Neural progenitor cell (in vitro differentiated cells): ENCODE results near the gene UQCC2. TPM values are rescaled to one million over a fixed set of nuclear protein-coding genes. Genes with fewer than 3 reads are reported as not detected.
A peak's percentile ranks its signal among the peaks of the same experiment; 100 is the strongest.

Experiments
- DNase-seq: peaks from one replicate; pipeline ENCODE4 v3.0.0-alpha.2; 2016; ENCODE audit warnings: low spot score
- H2AFZ ChIP-seq: fragments of 200-600 bp; sonication (generic); replicated peaks from 2 replicates; pipeline ENCODE4 v1.6.1; 2016; ENCODE audit warnings: antibody characterized with exemption
- H3F3A ChIP-seq: fragments of 200-600 bp; sonication (generic); 2 replicates; pipeline ENCODE4 v1.6.1; 2016; ENCODE audit warnings: antibody characterized with exemption, low read depth
- H3K27ac ChIP-seq: fragments of 200-600 bp; sonication (generic); 2 replicates; pipeline ENCODE4 v1.5.1; 2016; ENCODE audit warnings: mild to moderate bottlenecking
- H3K27me3 ChIP-seq: fragments of 200-600 bp; sonication (generic); 2 replicates; pipeline ENCODE4 v1.6.1; 2016; ENCODE audit warnings: mild to moderate bottlenecking, moderate library complexity
- H3K36me3 ChIP-seq: fragments of 200-600 bp; sonication (generic); 2 replicates; pipeline ENCODE4 v1.5.1; 2016
- H3K4me1 ChIP-seq: fragments of 200-600 bp; sonication (generic); 2 replicates; pipeline ENCODE4 v1.6.1; 2016; ENCODE audit warnings: mixed run types
- H3K4me2 ChIP-seq: fragments of 200-600 bp; sonication (generic); 2 replicates; pipeline ENCODE4 v1.6.1; 2016
- H3K4me3 ChIP-seq: fragments of 200-600 bp; sonication (generic); 2 replicates; pipeline ENCODE4 v1.5.1; 2016
- H3K79me2 ChIP-seq: fragments of 200-600 bp; sonication (generic); 2 replicates; pipeline ENCODE4 v1.6.1; 2016; ENCODE audit warnings: low read depth
- H3K9ac ChIP-seq: fragments of 200-600 bp; sonication (generic); 2 replicates; pipeline ENCODE4 v1.6.1; 2016
- H3K9me3 ChIP-seq: fragments of 200-600 bp; sonication (generic); 2 replicates; pipeline ENCODE4 v1.5.1; 2016; ENCODE audit warnings: low read depth
- H4K20me1 ChIP-seq: fragments of 200-600 bp; sonication (generic); 2 replicates; pipeline ENCODE4 v1.6.1; 2016; ENCODE audit warnings: low read depth
- H3K27ac Mint-ChIP-seq: 3 replicates; pipeline ENCODE4 v1.8.0; 2021; ENCODE audit warnings: mixed read lengths
- H3K27me3 Mint-ChIP-seq: 2 replicates; pipeline ENCODE4 v1.8.0; 2022; ENCODE audit warnings: low read depth, mild to moderate bottlenecking, inconsistent platforms, moderate library complexity, mixed read lengths; ENCODE audit not compliant: insufficient read depth
- H3K36me3 Mint-ChIP-seq: 3 replicates; pipeline ENCODE4 v1.8.0; 2021; ENCODE audit warnings: mixed read lengths
- H3K4me1 Mint-ChIP-seq: 3 replicates; pipeline ENCODE4 v1.8.0; 2021; ENCODE audit warnings: mixed read lengths
- H3K4me3 Mint-ChIP-seq: 3 replicates; pipeline ENCODE4 v1.8.0; 2021; ENCODE audit warnings: mild to moderate bottlenecking, moderate library complexity, mixed read lengths
- H3K9me3 Mint-ChIP-seq: 3 replicates; pipeline ENCODE4 v1.8.0; 2020; ENCODE audit warnings: mixed read lengths
- EZH2 ChIP-seq: fragments of 200-600 bp; sonication (generic); IDR thresholded peaks from 2 replicates; pipeline ENCODE4 v1.6.1; 2017; ENCODE audit warnings: antibody characterized with exemption, mild to moderate bottlenecking, moderate library complexity
- EZH2phosphoT487 ChIP-seq: fragments of 200-600 bp; sonication (generic); IDR thresholded peaks from 2 replicates; pipeline ENCODE4 v1.6.1; 2017; ENCODE audit warnings: antibody characterized with exemption
- total RNA-seq: library from RNA; depleted of rRNA; stranded (reverse); fragments of >200 nt; gene quantifications from 2 replicates; pipeline ENCODE4 v1.2.3, GENCODE V29; 2015; ENCODE audit warnings: low replicate concordance
- TF ChIP-seq, protein P1 (sequence below): fragments of 200-600 bp; sonication (generic); IDR thresholded peaks from 2 replicates; pipeline ENCODE4 v1.5.1; 2017; ENCODE audit warnings: antibody characterized with exemption, mild to moderate bottlenecking

The UQCC2 gene
- total RNA-seq, 1 donor from 2014 or later: 95.9 TPM

DNA sequence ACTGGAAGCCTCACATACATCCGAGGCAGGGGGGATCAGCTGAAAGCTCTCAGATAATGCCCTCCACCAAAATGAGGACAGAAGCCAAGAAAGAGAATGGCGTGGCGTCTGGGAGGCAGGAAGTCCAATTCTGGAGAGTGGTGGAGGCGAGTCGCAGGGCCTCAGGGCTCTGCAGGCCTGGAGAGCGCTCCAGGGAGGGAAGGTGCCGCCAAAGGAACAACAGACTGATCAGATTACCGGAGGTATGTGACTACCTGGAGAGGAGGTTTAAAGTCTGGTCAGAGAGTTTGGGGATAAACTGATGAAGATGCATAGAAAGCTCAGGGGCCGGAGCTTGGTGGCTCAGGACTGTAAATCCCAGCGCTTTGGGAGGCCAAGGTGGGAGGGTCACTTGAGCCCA, 46.4 kb upstream of the UQCC2 start:
- H3K9me3 Mint-ChIP-seq: no peaks in the 10 kb centered on the region
- peaks cover 36% of the 10 kb centered on the region for H3K4me1 ChIP-seq
- no peaks in the 10 kb centered on the region for H3K36me3 Mint-ChIP-seq
- peak overlapping the region; percentile 74 for H3K27ac Mint-ChIP-seq
- TF ChIP-seq, protein P1, sequence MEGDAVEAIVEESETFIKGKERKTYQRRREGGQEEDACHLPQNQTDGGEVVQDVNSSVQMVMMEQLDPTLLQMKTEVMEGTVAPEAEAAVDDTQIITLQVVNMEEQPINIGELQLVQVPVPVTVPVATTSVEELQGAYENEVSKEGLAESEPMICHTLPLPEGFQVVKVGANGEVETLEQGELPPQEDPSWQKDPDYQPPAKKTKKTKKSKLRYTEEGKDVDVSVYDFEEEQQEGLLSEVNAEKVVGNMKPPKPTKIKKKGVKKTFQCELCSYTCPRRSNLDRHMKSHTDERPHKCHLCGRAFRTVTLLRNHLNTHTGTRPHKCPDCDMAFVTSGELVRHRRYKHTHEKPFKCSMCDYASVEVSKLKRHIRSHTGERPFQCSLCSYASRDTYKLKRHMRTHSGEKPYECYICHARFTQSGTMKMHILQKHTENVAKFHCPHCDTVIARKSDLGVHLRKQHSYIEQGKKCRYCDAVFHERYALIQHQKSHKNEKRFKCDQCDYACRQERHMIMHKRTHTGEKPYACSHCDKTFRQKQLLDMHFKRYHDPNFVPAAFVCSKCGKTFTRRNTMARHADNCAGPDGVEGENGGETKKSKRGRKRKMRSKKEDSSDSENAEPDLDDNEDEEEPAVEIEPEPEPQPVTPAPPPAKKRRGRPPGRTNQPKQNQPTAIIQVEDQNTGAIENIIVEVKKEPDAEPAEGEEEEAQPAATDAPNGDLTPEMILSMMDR: no peak
- no peak for TF ChIP-seq EZH2
- no peak for TF ChIP-seq EZH2phosphoT487
- H3K27me3 ChIP-seq: no peaks in the 10 kb centered on the region
- DNase-seq: no peak
- no peaks in the 10 kb centered on the region for H3K36me3 ChIP-seq
- no peak overlapping the region for H3K9ac ChIP-seq
- H2AFZ ChIP-seq: no peak overlapping the region
- H3K27ac ChIP-seq: no peak overlapping the region
- H3K4me1 Mint-ChIP-seq: peaks cover 35% of the 10 kb centered on the region
- H3K9me3 ChIP-seq: no peaks in the 10 kb centered on the region
- no peaks in the 10 kb centered on the region for H3K79me2 ChIP-seq
- no peak overlapping the region for H3K4me2 ChIP-seq
- peaks cover 22% of the 10 kb centered on the region for H3K27me3 Mint-ChIP-seq
- H3K4me3 ChIP-seq: no peak overlapping the region
- no peaks in the 10 kb centered on the region for H4K20me1 ChIP-seq
- peaks cover 11% of the 10 kb centered on the region for H3F3A ChIP-seq
- H3K4me3 Mint-ChIP-seq: no peak overlapping the region

DNA sequence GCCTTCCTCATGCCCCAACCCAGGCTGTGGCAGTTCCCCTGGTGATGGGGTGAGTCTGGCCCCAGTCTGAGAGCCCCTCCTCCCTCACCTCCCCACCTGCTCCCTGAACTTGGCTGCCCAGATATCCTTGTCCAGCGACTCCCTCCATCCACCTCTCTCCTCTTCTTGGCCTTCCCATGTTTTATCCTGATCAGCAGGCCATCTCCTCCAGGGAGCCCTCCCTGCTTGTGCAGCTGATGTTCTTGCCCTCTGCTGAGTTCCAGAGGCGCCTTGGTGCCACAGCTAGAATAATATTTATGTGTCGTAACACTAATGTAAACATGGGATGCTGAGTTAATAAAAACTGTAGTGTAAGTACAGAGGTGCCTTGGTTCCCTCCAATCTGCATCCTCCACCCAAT, 45.6 kb upstream of the UQCC2 start:
- no peak overlapping the region for H3K27ac ChIP-seq
- Mint-ChIP-seq H3K27ac (no peak overlapping the region), H3K4me3 (no peak overlapping the region), H3K4me1 (peaks cover 33% of the 10 kb centered on the region), H3K27me3 (peaks cover 18% of the 10 kb centered on the region), H3K36me3 (no peaks in the 10 kb centered on the region), H3K9me3 (no peaks in the 10 kb centered on the region)
- TF ChIP-seq EZH2phosphoT487 (no peak), EZH2 (no peak)
- TF ChIP-seq, protein P1: no peak
- no peak overlapping the region for H3K4me2 ChIP-seq
- H3K4me3 ChIP-seq: no peak overlapping the region
- peaks cover 19% of the 10 kb centered on the region for H3F3A ChIP-seq
- no peaks in the 10 kb centered on the region for H3K27me3 ChIP-seq
- H2AFZ ChIP-seq: no peak overlapping the region
- H3K9ac ChIP-seq: no peak overlapping the region
- H3K9me3 ChIP-seq: no peaks in the 10 kb centered on the region
- no peaks in the 10 kb centered on the region for H3K79me2 ChIP-seq
- H3K36me3 ChIP-seq: no peaks in the 10 kb centered on the region
- peaks cover 42% of the 10 kb centered on the region for H3K4me1 ChIP-seq
- DNase-seq: no peak
- no peaks in the 10 kb centered on the region for H4K20me1 ChIP-seq

DNA sequence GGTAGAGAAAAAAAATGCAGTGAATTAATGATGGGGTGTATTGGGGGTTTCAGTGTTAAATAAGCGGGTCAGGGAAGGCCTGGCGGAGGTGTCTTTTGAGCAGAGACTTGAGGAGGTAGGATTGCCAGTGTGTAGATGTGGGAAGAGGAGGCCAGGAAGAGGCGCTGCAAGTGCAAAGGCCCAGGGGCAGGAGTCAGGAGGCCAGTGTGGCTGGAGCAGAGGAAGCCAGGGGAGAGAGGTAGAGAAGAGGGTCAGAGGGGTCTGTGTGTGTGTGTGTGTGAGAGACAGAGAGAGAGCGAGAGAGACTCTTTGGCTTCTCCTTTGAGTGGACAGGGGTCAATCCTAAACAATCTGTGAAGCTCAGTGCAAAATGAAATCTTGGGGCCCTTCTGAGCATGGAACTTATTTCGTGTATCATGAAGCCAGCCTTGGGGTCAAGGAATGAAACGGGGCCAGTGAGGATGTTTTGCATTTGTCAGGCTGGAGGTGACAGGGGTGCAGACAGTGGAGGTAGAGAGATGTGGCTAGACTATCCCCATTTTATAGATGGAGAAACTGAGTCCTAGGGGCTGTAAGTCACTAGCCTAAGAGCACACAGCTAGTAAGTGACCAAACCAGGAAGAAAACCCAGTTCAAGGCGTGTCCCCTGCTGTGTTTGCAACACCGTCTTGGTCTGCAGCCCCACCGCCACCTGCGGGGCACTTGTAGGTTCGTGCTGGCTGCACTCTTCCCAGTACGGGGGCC, 44.9 kb upstream of the UQCC2 start:
- DNase-seq: no peak
- H3K9ac ChIP-seq: no peak overlapping the region
- no peaks in the 10 kb centered on the region for H3K9me3 Mint-ChIP-seq

More for the DNA sequence above, 44.9 kb upstream of the UQCC2 start:
- no peak for TF ChIP-seq EZH2
- TF ChIP-seq EZH2phosphoT487: no peak
- TF ChIP-seq, protein P1: no peak
- Mint-ChIP-seq H3K4me3 (peak overlapping the region; percentile 9), H3K27me3 (peaks cover 18% of the 10 kb centered on the region), H3K27ac (no peak overlapping the region), H3K4me1 (peaks cover 38% of the 10 kb centered on the region), H3K36me3 (no peaks in the 10 kb centered on the region)
- Histone ChIP-seq H2AFZ (no peak overlapping the region), H3K79me2 (no peaks in the 10 kb centered on the region), H3K27me3 (no peaks in the 10 kb centered on the region), H3K36me3 (no peaks in the 10 kb centered on the region), H3K27ac (no peak overlapping the region), H4K20me1 (no peaks in the 10 kb centered on the region), H3K4me2 (no peak overlapping the region), H3K9me3 (no peaks in the 10 kb centered on the region), H3F3A (peaks cover 21% of the 10 kb centered on the region), H3K4me1 (peaks cover 42% of the 10 kb centered on the region), H3K4me3 (no peak overlapping the region)
